NCI-H2227 (cell line): ENCODE measurements around the gene AANAT.

Source experiments
- DNase-seq: peaks from one replicate; lab custom pipeline; 2025; ENCODE audit not compliant: unreplicated experiment; lab: John Stamatoyannopoulos, UW

The AANAT gene

GRCh38 chr17:76441686-76442340 lies 25.6 kb upstream of the AANAT start:
- DNase-seq: no peak

DNA sequence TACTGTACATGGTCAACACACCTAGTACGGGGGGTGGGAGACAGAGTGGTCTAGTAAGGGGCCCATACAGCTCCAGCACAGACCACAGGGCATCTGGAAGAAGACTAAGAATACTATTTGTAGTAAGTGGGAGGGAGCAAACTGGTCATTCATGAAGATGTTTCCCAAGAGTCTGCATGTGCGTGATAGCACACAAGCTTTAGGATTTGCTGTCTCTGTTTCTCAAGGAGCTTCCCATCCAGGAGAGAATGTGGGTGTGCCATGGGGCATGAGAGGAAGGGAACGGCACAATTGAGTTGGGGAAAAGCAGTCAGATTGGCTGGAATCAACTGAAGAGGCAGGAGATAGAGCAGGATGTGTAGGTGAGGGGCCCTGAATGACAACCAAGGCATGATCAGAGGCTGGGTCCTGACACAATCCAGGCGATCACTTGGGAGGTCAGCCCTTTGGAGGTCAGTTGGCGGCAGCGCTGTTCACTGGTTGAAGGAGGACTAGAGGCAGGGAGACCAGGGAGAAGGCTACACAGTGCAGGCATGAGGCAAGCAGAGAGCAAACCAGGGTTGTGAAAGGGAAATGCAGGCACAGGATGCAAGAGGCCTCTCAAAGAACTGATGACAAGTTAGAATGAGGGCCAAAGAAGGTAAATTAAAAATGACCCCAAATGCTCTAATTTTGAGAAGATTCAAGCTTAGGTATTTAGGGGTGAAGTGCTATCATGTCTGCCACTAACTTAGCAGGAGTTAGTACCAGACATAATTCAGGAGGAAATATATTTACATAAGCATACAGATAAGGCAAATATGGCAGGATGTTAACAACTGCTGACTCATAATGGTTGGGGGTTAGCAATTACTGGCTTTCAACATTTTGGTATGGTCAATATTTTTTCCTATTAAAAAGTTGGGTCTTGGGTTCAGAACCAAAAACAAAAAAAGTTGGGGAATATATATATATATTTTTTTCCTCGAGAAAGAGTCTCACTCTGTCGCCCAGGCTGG lies 24.8 kb upstream of the AANAT start:
- no peak for DNase-seq

GRCh38 chr17:76444518-76445311 lies 22.7 kb upstream of the AANAT start:
- no peak for DNase-seq

- DNase-seq: no peak
Measured at GRCh38 chr17:76445697-76446448, 21.5 kb upstream of the AANAT start.

DNA sequence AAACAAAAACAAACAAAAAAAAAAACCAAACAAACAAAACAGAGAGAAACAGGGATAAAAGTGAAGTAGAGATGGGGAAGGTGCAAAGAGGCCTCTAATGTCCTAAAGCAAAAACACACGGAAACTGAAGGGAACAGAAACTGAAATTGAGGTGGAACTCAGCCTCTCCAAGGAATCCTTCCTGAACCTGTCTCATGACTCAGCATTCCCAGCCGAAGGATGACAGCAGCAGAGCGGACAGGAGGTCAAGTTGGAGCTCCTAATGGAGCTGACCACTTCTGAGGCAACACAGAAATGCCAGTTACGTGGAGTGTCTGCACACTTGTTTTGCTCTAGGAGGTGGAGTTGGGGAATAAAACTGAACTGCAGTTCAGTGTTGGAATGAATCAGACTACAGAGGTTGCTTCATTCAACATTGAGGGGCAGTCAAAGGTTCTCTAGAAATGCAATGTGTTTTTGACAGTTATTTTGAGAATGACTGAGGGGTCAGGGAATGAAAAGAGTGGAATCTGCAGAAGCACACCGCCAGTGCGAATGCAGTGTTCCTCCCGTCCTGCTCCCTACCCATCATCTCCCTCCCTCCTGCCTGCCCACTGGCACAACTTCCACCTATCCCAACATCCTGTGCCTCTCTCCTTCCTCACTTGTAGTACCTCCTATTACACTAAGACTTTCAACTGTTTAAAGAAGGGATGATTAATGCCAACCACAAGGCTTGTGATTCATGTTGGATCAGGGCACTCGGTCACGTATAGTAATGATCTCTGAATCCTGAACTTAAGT lies 20.8 kb upstream of the AANAT start:
- peak; percentile 37 for DNase-seq

- no peak for DNase-seq
Measured at GRCh38 chr17:76447931-76448652, 19.3 kb upstream of the AANAT start.

- DNase-seq: no peak
Measured at GRCh38 chr17:76449126-76449525, 18.3 kb upstream of the AANAT start.

DNA sequence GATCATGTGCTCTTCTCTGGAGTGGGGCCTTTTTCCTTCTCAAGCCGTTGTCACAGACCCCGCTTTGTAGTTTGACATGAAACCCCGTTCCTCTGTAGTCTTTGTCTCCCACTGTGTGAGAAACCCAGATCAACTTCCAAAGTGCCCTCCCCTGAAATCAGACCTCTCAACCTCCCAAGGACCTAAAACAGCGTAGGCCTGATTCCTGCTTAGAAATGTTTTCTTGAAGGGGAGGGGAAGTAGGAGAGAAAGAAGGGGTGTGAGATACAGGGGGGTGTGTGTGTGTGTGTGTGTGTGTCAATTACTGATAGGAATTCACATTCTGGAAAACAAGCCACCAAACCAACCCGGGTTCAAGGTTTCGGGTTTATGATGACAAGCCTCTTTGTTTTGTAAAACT lies 15.9 kb upstream of the AANAT start:
- DNase-seq: no peak

DNA sequence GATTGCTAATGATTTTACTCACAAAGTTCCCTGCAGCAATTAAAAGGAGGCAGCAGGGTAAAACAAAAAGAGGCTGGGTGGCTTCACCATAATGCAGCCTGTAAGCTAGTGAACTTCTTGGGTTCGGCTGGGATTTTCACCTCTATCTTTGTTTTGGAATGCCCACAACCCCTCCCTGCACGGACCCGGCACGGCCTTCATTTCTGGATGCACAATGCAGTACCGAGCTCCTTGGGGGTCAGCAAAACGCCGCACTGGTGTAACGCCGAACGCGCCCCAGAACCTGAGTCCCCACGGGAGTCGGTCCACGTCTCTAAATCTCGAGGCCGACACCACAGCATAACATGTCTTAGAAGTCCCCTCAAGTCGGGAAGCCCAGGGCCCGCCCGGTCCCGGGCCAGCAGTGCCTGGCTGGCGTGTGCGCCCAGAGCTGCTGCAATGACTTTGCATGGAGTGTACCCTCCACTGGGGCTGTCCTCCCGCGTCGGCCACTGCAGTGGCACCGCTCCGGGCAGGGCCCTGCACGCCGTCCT lies 15.2 kb upstream of the AANAT start:
- peak; percentile 60 for DNase-seq

DNA sequence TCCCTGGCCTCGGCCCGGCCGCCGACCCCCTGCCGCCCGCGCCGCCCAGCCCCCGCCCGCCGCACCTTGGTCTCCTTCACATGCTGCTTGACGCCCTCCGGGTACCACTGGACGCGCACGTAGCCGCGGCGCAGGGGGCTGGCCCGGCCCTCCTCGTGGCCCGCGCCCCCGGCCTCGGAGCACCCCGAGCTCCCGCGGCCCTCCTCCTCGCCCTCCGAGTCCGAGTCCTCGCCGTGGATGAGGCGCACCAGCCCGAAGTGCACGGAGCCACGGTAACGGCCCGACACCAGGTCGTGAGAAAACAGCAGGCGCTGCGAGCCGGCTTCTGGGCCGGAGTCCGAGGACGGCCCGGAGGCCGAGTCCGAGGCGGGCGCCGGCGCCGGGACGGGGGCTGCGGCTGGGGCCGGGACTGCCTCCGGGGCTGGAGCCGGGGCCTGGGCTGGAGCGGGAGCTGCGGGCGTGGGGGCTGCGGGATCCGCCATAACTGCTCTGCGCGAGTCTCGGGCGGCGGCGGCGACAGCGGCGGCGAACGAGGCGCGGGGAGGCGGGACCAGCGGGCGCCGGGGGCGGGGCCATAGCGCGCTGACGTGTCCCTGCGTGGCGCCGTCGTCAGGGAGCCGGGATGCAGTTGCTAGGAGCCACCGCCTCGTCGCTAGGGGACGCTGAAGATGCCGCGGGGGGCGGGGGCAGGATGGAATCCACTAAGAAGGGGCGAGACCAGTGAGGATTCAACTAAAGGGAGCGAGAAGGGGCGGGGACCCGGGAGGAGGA lies 14.6 kb upstream of the AANAT start, which contains the start of gene UBE2O:
TSS of gene UBE2O (minus strand) at position 493 of the 771 bp plus-strand sequence. CDS start at position 482, 11 bp downstream.
- peak; percentile 96 for DNase-seq

GRCh38 chr17:76453431-76453743 lies 14.0 kb upstream of the AANAT start:
- no peak for DNase-seq

DNA sequence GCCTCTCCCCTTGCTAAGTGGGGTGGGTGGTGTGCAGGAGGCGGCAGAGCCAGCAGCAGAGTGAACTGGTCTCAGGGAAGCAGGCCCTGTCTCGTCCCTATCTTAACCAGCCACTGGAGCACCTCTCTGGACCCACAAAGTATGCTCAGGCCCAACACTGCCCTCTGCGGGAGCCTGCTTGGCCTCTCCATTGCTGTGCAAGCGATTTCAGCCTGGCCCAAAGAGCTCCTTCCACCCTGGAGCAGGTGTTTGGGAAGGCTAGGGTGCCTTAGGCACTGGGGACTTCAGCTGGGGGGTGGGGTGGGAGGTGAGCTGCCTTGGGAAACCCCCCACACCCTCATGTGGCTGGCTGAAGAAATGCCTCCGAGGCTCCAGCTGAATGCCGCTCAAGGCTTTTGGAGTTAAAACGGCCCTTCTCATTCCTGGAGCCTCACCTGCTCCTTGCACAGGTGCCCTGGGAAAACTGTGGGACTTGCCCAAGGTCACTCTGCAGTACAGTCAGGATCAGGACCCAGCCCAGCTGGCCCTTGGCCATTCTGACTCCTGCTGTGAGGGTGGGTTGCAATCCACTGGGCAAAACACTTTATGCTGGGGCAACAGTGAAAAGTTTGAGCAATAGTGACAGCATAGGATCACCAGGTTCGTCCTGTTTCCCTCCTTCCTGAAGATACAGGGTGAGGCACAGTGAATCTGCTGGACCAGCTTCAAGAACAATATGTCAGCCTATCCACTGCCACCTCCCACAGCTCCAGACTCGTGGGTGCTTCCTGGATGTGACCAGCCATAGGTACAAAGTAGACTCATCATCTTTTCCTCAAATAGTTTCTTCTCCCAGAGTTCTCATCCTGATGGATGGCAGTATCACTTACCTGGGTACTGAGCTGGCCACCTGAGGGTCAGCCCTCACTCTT lies 8.6 kb upstream of the AANAT start:
- peak; percentile 43 for DNase-seq

GRCh38 chr17:76459674-76460073 lies 7.7 kb upstream of the AANAT start:
- DNase-seq: no peak

DNA sequence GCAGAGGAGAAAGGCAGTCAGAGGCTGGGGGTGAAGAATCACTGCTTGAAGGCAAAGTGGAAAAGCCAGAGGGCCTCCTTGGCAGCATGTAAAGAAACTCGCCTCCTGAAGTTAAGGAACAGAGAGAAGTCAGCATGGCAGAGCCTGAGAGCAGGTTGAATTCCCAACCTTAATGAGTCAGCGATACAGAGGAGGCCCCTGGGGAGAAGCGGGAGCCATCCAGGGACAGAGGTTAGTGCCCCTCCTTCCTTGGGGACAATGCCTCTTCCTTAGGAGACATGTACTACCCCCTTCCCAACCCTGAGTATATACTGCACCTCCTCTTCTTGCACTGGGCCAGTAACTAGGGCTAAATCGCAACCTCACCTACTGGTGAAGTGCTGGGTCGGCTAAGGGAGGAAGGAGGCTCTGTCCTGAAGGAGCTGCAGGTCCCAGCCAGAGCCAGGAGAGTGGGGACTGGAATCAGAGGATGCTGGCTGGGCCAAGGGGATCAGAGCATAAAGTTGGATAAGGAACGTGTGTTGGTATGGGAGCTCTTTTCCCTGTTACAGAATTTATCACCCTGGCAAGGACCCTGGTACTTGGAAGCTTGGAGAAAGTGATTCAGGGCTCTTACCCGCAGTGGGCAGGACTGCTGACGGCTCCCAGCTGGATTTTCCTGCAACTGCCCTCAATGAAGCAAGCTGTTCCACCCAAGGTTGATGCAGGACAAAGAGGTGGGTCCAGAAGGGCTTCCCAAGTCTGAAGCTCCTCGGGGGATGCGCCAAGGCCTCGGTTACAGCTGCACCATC lies 5.4 kb upstream of the AANAT start:
- DNase-seq: no peak

GRCh38 chr17:76462556-76463290 lies 4.7 kb upstream of the AANAT start:
- no peak for DNase-seq

DNA sequence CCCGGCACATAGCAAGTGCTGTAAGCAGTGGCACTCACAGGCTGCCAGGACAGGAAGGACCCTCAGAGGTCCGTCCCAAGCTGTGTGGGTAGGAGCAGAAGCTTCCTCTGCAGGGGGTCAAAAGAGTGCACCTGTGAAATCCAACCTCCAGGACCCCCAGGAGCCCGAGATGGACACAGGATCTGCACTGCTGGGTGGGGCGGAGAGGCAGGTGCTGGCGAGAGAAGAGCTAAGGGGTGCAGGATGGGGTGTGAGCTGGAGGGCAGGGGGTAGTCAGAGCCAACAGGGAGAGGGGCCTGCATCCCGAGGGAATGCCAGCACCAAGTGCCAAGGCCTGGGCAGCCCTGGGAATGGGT lies 650 bp upstream of the AANAT start:
- no peak for DNase-seq
